DLD1 (cell line): Measurements from ENCODE around the gene SDK2.

Experiments
- in situ Hi-C: cut with HindIII; loops from 2 replicates; pipeline ENCODE4 v1.10.0; 2017; ENCODE audit warnings: low sequenced_read_pairs

SDK2 gene

DNA sequence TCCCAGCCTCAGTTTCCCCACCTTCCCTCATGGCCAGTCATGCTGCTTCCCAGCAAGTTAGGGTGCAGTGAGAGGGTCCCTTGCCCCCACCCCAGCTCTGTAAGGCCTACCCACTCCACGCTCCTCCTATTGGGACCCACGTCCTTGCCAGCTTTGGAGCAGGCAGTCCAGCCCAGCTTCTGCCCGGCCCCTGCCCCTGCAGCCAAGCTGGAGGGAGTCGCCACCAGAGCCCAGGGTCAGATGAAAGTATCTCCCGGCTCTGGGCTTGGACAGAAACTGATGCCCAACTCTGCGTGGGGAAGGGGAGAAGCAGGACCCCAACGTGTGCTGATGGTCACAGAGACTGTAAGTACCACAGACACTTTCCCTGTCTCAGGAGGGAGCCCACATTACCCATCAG lies 32.6 kb downstream of the SDK2 start:
- in situ Hi-C loops = no loop called here

GRCh38 chr17:73610331-73610911 lies 33.8 kb downstream of the SDK2 start:
- in situ Hi-C loops = no loop called here

- in situ Hi-C loops = no loop called here
These were observed 34.5 kb downstream of the SDK2 start for GRCh38 chr17:73609758-73610157.

GRCh38 chr17:73609060-73609459 lies 35.2 kb downstream of the SDK2 start:
- in situ Hi-C loops = no loop called here

DNA sequence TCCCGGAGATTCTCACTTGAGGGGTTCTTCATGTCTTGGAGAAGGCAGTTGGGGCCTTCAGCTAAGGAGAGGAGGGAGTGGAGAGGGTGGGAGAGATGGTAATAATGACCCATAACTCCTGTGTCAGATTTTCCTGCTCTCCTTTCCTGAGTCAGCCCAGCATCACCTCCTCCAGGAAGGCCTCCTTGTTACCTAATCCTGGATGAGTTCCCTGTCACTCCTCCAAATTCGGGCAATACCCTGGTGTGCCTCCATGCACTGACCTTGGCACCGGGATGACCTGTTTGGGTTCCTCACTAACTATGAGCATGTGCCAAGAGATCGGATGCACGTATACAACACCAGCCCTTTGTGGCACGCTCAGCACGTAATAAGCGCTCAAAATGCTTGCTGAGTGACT lies 38.8 kb downstream of the SDK2 start:
- in situ Hi-C loops = no loop called here

- in situ Hi-C loops = no loop called here
These were observed 39.8 kb downstream of the SDK2 start for GRCh38 chr17:73604476-73604875.

GRCh38 chr17:73603971-73604370 lies 40.3 kb downstream of the SDK2 start:
- in situ Hi-C loops = no loop called here

DNA sequence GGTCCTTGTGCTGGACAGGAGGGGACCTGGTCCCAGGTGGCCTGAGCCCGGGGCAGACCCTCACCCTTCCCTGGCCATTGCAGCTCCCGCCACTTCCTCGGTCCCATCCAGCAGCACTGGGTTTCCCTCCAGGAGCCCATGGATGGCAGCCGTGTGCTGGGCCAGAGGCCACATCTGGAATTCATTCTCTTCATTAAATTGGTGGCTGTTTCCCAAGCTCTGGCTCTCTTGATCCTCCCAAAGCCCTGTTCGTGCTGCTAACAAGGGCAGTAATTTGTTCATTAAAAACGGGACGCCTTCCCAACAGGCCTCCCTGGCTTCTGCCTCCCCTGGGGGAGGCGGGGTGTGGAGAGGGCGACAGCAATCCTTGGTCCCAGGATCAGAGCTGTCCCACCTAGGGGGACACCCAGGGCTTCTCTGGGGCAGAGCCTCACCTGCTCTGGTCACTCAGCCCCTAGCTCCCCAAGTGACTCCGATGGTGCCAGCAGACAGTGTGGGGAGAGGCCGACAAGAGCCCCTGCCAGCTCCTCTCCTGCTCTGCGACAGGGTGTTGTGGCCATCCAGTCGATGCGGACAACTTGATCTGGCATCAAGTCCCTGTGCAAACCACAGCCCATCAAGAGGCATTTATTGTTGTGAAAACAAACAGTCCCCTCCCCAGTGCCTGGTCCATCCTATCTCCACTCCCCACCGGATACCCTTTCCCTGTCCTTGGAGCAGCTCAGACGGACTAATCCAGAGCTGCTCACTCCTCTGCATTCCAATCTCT lies 44.0 kb downstream of the SDK2 start:
- in situ Hi-C loops = no loop called here

DNA sequence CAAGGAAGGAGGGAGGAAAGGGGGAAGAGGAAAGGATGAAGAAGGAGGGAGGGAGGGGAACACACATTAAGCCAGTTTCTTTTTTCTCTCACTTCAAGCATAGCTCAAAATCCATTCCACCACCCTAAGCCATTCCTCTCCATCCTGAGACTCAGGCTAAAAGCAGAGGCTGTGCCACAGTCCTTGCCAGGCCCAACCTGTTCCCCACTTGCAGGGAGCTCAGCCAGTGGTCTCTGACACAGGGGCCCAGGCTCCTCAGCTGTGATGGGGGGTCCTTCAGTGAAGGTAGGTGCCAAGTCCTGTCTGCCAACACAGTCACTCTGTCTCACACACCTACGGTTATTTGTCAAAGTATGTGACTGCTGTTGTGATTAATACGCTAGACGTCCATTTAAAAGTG lies 44.6 kb downstream of the SDK2 start:
- in situ Hi-C loops = no loop called here

DNA sequence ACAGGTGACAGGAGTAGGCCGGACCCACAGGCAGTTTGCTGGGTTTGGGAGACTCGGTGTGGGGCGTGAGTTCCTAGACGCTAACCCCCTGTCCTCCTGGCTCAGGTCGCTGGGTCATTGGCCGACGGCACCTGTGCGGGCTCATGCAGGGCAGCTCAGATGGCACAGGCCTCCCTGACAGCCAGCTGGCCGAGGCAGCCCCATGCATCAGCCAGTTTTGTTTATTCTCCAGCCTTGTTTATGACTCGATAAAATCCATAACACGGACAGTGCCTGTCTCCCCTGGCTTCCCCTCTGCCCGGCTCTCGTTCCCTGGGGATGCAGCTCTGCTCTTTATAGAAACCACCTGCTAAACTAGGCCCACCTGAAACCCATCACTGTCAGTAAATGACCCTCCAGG lies 46.0 kb downstream of the SDK2 start:
- in situ Hi-C loops = no loop called here

DNA sequence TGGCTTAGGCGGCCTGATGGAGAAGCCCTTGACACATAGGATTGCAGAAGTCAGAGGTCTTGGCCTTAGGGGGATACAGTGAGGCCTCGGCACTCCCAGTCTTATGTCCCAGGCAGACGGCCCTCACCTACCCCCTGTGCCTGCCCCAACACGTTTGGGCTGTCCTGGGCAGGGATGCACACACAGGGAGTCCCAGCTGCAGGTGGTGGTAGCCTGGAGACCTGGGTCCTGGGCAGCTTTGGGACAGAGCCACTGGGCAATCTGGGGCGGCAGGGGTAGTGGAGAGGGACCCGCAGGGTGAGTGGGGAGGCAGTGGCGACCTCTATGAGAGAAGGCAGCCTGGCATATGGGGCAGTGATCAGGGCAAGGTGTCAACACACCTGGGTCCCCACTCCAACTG lies 48.3 kb downstream of the SDK2 start:
- in situ Hi-C loops = no loop called here

DNA sequence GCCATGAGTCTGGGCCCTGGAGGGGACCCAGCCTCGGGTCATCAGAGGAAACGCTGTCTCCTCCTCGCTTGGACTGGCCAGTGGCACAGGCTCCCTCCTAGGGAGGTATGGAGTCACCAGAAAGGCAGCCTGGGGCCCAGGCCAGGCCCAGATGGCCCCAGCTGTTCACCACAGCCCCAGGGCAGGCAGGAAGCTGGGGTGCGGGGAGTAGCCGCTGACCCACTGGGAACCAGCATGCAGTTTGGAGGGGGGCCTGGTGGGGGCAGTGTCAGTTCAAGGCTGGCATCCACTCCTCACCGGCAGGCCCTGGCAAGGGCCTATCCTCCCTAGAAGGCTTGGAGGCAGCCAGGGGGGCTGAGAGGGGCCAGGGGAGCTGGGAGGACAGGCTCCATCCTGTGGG lies 48.8 kb downstream of the SDK2 start:
- in situ Hi-C loops = no loop called here

DNA sequence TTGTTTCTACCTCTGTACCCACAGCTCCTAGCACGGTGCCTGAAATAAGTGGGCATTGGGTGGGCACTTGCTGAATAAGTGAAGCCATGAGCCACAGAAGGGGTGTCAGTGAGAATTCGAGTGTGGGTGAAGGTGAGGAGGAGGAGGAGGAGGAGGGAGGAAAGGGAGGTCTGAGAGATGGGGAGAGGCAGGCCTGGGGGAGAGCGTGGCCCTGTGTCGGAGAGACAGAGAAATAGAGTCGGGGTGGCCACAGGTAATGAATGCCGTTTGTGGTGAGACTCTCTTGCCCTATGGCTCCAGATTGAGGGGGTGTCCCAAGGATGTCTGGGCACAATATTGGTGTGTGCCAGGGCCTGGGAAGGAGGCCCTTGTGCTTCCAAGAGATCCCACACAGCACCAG lies 49.2 kb downstream of the SDK2 start:
- in situ Hi-C loops = no loop called here

DNA sequence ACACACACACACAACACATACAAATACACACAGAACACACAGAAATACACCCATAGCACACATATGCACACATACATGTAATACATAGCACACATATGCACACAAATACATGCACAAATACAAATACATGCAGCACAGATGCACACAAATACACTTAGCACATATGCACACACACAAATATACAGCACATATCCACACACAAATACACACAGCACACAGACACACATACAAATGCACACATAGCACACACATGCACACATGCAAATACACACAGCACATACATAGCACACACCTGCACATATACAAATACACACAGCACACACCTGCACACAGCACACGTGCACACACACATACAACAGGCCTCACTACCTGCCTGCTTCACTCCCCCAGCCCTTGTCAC lies 49.6 kb downstream of the SDK2 start:
- in situ Hi-C loops = no loop called here

- in situ Hi-C loops = no loop called here
These were observed 50.2 kb downstream of the SDK2 start for GRCh38 chr17:73594025-73594424.

- in situ Hi-C loops = no loop called here
These were observed 50.8 kb downstream of the SDK2 start for GRCh38 chr17:73593249-73593965.

DNA sequence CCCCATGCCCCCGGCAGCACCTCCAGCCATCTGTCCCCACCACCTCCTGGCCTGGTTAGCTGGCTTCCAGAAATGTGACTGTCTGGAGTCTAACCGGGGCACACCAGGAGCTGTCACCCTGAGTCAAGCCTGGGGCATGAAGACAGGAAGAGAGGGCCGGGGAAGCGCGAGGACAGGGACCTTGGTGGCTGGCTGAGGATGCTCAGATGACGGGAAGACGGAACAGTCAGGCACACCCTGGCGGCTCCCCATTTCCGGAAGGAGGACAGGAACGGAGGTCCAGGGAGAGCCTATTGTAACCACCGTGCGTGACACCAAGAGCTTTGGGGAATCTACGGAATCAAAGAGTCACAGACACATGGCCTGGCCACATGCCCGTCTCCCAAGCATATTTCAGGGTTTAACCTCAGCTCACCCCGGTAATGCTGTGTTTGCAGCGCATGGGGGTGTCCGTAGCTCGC lies 51.7 kb downstream of the SDK2 start:
- in situ Hi-C loops = no loop called here

DNA sequence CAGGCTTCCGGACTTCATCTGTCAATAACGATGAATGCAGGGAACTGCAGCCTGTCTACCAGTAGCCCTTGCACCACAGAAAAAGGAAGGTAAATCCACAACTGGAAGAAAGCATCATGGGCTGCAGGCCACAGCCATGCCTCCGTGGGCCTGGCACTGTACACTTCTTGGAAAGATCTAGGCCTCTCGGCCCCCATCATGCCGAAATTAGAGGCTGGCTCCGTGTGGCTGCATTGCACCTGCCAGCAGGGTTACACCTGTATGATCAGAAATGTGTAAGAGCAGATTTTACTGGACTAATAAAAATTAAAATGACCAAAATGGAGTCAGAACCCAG lies 52.2 kb downstream of the SDK2 start:
- in situ Hi-C loops = no loop called here

DNA sequence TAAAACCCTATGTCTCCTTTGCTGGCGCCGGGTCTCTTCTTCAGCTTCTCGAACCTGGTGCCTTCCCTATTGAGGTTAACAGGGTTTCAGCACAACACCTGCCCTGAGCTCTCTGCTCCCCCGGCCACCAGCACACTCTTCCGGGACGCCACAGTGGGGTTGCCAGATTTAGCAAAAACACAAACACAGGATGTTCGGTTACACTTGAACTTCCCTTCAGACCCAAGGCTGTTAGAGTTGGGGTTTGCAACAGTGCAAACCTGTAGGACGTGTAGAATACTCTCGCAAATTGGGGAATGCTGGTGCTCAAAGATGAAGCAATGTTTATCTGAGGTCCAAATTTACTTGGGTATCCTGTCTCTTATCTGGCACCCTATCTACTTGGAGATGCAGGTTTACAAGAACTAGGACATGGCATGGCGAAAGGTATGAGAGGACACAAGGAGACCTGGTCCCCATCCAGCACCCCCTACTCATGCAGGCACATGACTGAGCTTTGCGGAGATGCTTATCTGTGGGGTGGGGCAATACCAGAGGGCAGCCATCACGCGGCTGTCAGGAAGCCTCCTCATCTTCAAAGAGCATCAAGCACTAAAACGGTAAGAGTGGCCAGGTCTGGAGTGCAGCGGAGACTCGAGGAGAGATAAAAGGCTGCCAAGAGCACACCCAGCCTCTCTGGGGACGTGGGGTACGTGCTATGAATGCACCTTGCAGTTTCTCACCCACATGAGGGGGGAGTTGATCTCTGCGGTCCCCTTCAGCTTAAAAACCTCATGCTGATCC lies 52.8 kb downstream of the SDK2 start:
- in situ Hi-C loops = no loop called here

- in situ Hi-C loops = no loop called here
These were observed 54.8 kb downstream of the SDK2 start for GRCh38 chr17:73589363-73589980.

- in situ Hi-C loops = no loop called here
These were observed 55.4 kb downstream of the SDK2 start for GRCh38 chr17:73588891-73589290.
